Activated naive CD8-positive, alpha-beta T cell treated with anti-CD3 and anti-CD28 coated beads for 36 hours (primary cell): ENCODE results near the gene SORBS2. TPM values are rescaled to one million over a fixed set of nuclear protein-coding genes. Genes with fewer than 3 reads are reported as not detected.
"Not testable (repeated sequence)": the region's sequence is repeated elsewhere in the genome, so short reads cannot be mapped to it uniquely, and the experiment has no call there.

Source experiments
- DNase-seq: peaks from one replicate; pipeline ENCODE4 v3.0.0; 2021
- H3K27ac Mint-ChIP-seq: one replicate; pipeline ENCODE4 v1.8.0; 2022; ENCODE audit warnings: mild to moderate bottlenecking, moderate library complexity, mixed read lengths
- H3K27me3 Mint-ChIP-seq: one replicate; pipeline ENCODE4 v1.8.0; 2022; ENCODE audit warnings: mild to moderate bottlenecking, mixed read lengths
- H3K36me3 Mint-ChIP-seq: one replicate; pipeline ENCODE4 v1.8.0; 2021; ENCODE audit warnings: mild to moderate bottlenecking, mixed read lengths
- H3K4me1 Mint-ChIP-seq: one replicate; pipeline ENCODE4 v1.8.0; 2021; ENCODE audit warnings: mixed read lengths
- H3K4me3 Mint-ChIP-seq: one replicate; pipeline ENCODE4 v1.8.0; 2022; ENCODE audit warnings: mild to moderate bottlenecking, moderate library complexity, mixed read lengths
- H3K9me3 Mint-ChIP-seq: one replicate; pipeline ENCODE4 v1.8.0; 2022; ENCODE audit warnings: mixed read lengths
- total RNA-seq, 2 experiments: library from RNA; stranded (reverse); gene quantifications; one replicate each; pipeline ENCODE4 v1.2.3, GENCODE V29; 2021

Gene SORBS2
- total RNA-seq, 2 experiments from 2014 or later, result not detected

DNA sequence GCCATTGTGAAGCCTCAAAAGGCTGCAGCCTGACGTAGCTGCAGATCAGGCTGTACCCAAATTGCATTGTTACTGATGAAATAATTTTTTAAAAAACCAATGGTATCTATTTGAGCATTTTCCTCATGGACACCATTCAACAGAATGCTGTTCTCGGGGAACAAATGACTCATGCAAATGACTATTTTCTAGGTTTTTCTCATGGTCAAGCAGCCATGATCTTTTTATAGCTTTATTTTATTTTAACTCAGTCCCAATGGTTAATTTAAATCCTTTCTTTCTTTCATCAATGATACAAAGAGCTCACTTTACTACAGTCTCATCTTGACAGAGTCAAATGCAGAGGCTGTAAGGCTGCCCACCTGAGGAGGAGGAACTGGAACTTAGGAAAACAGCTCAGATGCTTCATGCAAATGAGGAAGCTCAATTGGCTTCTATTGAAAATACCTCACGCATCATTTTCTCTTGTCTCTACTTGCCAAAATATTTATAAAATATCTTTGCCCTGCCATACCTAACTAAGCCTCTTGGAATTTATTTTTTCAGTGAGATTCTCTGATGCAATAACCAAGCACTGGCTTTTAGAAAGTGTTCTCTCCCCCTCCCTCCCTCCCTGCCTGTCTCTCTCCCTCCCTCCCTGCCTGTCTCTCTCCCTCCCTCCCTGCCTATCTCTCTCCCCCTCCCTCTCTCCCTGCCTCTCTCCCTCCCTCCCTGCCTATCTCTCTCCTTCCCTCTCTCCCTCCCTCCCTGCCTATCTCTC, 81.0 kb downstream of the SORBS2 start:
- H3K4me1 Mint-ChIP-seq, result no peaks in the 10 kb centered on the region
- H3K27ac Mint-ChIP-seq, result no peak overlapping the region
- no peaks in the 10 kb centered on the region for H3K9me3 Mint-ChIP-seq
- DNase-seq, result no peak
- H3K27me3 Mint-ChIP-seq, result peaks cover 35% of the 10 kb centered on the region
- H3K36me3 Mint-ChIP-seq, result no peaks in the 10 kb centered on the region
- H3K4me3 Mint-ChIP-seq, result no peak overlapping the region

DNA sequence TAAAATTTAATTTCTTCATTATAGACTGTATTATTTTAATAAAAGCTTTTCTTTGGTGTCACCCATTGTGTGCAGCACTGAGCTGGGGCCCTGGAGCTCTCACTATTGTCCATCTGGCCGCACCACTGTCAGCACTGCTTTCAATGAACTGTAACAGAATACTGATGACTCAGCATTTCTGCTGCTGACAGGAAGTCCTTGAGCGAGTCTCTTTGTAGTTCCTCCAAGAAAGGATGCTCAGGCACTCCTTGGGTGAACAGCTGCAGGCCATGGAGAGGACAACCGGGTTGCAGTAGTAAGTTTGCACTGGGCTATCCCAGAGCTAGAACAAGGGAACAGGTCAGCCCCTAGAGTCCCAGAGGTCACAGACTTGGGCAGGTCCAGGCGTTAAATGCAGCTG, 81.6 kb downstream of the SORBS2 start:
- DNase-seq, result no peak
- Mint-ChIP-seq H3K27me3 (peaks cover 38% of the 10 kb centered on the region), H3K9me3 (no peaks in the 10 kb centered on the region), H3K4me3 (no peak overlapping the region), H3K4me1 (no peaks in the 10 kb centered on the region), H3K36me3 (no peaks in the 10 kb centered on the region), H3K27ac (no peak overlapping the region)

DNA sequence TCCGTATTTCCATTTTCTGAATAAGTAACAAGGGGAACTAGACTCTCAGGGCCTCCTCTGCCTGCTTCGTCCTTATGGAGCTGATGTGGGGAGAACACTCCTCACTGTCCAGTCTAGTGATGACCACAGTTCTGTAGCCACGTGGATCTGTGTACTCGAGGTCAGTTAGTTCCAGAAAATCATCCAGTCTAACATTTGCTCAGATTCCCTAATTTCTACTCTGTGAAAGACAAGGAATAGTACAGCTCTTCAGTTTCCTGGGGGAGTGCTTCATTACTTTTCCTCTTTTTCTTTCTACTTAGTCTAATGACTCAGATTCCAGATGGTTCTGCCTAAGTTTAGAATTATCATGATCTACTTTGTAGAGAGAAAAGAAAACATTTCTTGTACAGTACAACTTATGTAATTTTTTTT, 82.6 kb downstream of the SORBS2 start:
- DNase-seq, result no peak
- Mint-ChIP-seq H3K36me3 (no peaks in the 10 kb centered on the region), H3K9me3 (no peaks in the 10 kb centered on the region), H3K4me1 (no peaks in the 10 kb centered on the region), H3K27ac (no peak overlapping the region), H3K27me3 (peaks cover 31% of the 10 kb centered on the region), H3K4me3 (no peak overlapping the region)

DNA sequence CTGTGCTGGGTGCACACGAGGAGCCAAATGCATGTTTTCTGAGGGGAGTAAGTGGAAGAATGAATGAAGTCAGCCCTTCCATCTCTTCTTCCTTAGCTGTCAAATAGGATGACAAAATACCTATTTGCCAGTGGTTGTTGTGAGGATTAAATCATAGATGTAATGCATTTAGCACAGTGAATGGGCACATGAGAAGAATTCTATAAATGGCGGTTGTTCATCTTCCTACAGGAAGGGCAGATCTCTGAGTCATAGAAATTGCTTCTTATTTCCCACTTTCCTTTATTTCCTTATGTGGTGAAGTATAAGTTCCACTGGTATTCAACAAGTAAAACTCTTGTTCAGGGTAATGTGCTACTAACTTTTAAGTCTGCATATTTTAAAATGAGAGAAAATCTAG, 83.1 kb downstream of the SORBS2 start:
- no peaks in the 10 kb centered on the region for H3K36me3 Mint-ChIP-seq
- no peaks in the 10 kb centered on the region for H3K4me1 Mint-ChIP-seq
- peaks cover 31% of the 10 kb centered on the region for H3K27me3 Mint-ChIP-seq
- H3K4me3 Mint-ChIP-seq, result no peak overlapping the region
- no peak overlapping the region for H3K27ac Mint-ChIP-seq
- DNase-seq, result no peak
- no peaks in the 10 kb centered on the region for H3K9me3 Mint-ChIP-seq

DNA sequence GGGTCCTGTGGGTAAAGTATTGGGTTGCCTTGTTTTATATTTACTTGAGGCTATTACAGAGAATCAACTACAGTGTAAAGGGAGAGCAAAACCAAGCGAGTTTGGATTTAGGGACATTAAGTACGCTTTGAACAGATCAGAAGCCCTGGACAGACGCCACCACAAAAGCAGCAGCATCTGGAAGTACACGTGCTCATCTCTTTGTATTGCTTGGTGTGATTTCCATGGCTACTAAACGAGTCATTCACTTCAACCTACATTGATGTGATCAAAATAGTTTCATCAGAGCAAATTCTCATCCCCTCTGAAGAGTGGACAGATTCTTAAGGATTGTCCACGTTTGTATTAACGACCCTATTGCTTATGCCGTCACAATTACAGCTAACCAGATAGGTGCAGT, 85.1 kb downstream of the SORBS2 start:
- no peaks in the 10 kb centered on the region for H3K36me3 Mint-ChIP-seq

DNA sequence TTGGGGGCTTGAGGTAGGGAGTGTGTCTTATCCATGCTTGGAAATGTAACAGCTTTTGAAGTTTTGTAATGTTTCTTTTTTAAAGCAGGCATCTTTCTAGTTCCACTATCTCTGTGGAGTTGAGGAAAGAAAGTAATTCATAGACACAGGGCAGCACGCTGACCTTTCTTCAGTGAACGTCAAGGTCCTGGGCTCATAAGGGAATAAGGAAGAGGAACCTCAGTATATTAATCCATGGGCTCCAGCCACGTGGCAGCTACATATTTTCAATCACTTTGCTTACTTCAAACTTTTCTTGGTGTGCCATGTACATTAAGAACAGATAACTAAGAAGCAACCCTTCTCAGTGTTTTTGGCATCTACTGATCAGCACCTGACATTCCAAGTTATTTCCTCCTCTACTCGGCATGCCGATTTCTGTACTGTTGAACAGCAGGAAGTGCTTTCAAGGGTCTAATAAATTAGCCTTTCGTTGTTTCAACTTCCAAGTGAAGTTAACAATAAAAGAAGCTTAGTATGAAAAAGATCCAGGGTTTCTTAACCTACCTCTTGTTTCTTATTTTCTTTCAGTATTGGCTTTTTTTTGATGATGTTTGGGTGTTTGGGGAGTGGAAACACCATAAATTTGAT, 88.2 kb downstream of the SORBS2 start:
- DNase-seq, result no peak
- Mint-ChIP-seq H3K4me3 (no peak overlapping the region), H3K4me1 (no peaks in the 10 kb centered on the region), H3K27ac (no peak overlapping the region), H3K27me3 (peaks cover 10% of the 10 kb centered on the region), H3K9me3 (no peaks in the 10 kb centered on the region), H3K36me3 (no peaks in the 10 kb centered on the region)

More for the DNA sequence above, 85.1 kb downstream of the SORBS2 start:
- Mint-ChIP-seq H3K27me3 (peaks cover 19% of the 10 kb centered on the region), H3K4me3 (no peak overlapping the region), H3K4me1 (no peaks in the 10 kb centered on the region), H3K9me3 (no peaks in the 10 kb centered on the region), H3K27ac (no peak overlapping the region)
- no peak for DNase-seq

DNA sequence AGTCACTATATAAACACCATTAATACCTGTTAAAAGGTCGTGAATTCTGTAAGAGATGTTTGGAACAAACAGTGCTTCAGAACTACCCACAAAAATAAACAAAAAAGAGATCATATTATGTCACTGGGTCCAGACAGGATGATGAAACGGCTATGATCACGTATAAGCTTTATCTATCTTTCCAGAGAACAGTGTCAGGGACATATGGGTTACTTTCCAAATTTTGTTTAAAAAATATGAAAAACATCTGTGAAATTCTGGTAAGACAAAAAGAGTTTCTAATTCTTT, 90.0 kb downstream of the SORBS2 start:
- no peak overlapping the region for H3K27ac Mint-ChIP-seq
- H3K4me1 Mint-ChIP-seq, result no peaks in the 10 kb centered on the region
- no peaks in the 10 kb centered on the region for H3K36me3 Mint-ChIP-seq
- H3K9me3 Mint-ChIP-seq, result no peaks in the 10 kb centered on the region
- H3K27me3 Mint-ChIP-seq, result peaks cover 10% of the 10 kb centered on the region
- DNase-seq, result no peak
- H3K4me3 Mint-ChIP-seq, result no peak overlapping the region

DNA sequence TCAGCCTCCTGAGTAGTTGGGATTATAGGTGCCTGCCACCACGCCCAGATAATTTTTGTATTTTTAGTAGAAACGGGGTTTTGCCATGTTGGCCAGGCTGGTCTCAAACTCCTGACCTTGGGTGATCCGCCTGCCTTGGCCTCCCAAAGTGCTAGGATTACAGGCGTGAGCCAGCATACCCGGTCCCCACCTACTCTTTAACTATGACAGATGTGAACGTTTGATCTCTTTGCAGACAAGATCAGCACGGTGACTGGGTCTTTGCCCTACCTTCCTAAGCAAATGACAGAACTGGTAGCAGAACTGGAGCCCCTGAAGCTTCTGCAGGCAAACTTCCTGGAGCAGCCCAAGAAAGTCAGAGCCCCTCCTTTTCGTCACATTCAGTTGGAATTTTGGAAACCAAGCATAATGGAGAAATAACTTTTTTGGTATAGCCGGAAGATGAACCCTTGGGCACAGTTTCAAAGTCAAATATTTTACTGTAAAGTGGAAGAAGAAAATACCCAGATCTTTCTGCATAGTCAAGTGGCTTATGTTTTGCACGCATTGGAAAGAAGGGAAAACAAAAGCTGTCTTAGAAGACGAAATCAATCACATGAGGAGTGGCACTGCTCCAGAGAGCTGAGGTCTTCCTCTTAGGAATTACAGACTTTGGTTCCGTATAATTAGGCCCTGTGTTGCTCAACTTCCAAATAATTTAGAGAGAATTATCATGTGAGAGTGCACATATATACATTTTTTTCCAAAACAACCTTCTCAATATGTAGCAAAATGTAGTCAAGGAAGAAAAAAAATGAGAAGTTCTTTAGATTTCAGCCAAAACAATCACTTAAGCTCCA, 90.6 kb downstream of the SORBS2 start:
- no peak overlapping the region for H3K27ac Mint-ChIP-seq

DNA sequence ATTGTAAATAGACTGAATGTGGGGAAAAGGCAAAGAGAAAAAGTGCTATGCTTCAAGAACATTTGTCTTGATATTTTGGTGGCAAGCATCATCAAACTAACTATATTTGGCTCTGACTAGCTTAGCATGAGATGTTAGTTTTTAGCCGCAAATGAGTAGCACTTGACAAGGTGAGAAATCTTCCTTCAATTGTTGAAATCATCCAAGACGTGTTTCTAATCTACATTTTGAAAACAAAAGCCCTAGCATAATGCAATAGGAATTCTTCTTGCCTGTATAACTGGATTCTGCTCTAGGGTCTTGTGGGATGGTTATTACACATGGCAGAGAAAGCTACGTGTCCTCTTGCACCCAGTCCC, 92.5 kb downstream of the SORBS2 start:
- Mint-ChIP-seq H3K27me3 (peaks cover 1% of the 10 kb centered on the region), H3K36me3 (no peaks in the 10 kb centered on the region), H3K4me3 (no peak overlapping the region), H3K4me1 (no peaks in the 10 kb centered on the region), H3K9me3 (no peaks in the 10 kb centered on the region), H3K27ac (no peak overlapping the region)
- DNase-seq, result no peak

More for the DNA sequence above, 90.6 kb downstream of the SORBS2 start:
- Mint-ChIP-seq H3K4me3 (no peak overlapping the region), H3K9me3 (no peaks in the 10 kb centered on the region), H3K4me1 (no peaks in the 10 kb centered on the region), H3K36me3 (no peaks in the 10 kb centered on the region), H3K27me3 (peaks cover 10% of the 10 kb centered on the region)
- DNase-seq, result no peak

DNA sequence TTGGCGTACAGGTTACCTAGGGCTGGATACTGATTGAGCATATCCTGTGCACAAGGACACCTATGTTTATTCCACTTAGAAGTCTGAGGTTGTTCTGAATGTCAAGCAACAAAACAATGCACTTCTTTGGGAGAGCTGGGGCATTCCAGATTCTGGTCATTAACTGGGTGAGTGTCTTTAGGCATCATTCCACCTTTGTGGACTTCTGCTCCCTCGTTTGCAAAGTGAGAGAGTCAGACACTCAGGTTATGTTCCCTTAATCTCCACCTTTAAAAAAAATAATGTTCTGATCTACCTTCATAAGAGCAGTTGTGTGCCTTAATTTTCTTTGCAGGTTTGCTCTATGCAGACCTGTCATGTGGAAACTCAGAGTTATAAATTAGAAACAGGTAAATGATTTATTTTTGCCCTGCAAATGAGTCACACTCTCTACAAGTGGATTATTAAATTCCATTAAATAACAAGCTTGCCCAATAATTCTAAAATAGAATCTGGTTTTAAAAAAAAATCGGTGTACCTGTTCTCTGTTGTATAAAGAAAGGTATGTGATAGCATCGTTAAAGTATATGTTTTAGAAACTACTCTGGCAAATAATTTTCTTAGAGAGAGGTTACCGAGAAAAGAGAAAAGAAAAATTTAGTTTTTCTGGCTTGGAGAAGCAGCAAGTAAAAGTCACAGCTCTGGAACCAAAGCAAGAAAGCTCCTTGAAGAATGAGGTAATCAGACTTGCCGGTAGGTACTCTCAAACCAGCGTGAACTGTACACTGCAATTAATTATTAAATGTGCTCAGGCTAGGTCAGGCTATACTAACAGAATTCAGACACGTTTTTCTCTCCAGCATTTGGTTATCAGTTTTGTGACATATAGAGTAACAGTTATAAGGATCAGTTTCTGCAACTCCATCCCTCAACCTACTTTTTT, 93.2 kb downstream of the SORBS2 start:
- Mint-ChIP-seq H3K4me3 (no peak overlapping the region), H3K27me3 (peaks cover 8% of the 10 kb centered on the region), H3K27ac (no peak overlapping the region), H3K9me3 (no peaks in the 10 kb centered on the region), H3K36me3 (no peaks in the 10 kb centered on the region), H3K4me1 (no peaks in the 10 kb centered on the region)
- DNase-seq, result no peak

DNA sequence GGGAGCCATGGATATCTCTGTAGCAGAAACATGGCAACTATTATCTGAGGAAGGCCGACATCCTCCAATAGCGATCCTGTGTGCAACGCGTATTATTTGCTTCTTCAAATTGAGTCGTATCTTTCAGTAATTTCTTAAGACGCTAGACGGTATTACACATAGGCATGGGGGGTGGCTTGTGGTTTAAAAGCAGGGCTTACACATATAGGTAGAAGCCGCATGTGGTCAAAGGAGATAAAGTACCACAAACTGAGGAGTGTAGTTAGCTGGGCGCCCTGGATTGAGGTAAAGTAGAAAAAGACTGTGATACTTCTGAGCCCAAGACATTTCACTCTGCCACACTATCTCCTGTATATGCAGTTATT, 94.6 kb downstream of the SORBS2 start:
- no peaks in the 10 kb centered on the region for H3K4me1 Mint-ChIP-seq
- H3K36me3 Mint-ChIP-seq, result no peaks in the 10 kb centered on the region
- no peak for DNase-seq
- peaks cover 13% of the 10 kb centered on the region for H3K27me3 Mint-ChIP-seq
- no peaks in the 10 kb centered on the region for H3K9me3 Mint-ChIP-seq
- H3K4me3 Mint-ChIP-seq, result no peak overlapping the region
- no peak overlapping the region for H3K27ac Mint-ChIP-seq

DNA sequence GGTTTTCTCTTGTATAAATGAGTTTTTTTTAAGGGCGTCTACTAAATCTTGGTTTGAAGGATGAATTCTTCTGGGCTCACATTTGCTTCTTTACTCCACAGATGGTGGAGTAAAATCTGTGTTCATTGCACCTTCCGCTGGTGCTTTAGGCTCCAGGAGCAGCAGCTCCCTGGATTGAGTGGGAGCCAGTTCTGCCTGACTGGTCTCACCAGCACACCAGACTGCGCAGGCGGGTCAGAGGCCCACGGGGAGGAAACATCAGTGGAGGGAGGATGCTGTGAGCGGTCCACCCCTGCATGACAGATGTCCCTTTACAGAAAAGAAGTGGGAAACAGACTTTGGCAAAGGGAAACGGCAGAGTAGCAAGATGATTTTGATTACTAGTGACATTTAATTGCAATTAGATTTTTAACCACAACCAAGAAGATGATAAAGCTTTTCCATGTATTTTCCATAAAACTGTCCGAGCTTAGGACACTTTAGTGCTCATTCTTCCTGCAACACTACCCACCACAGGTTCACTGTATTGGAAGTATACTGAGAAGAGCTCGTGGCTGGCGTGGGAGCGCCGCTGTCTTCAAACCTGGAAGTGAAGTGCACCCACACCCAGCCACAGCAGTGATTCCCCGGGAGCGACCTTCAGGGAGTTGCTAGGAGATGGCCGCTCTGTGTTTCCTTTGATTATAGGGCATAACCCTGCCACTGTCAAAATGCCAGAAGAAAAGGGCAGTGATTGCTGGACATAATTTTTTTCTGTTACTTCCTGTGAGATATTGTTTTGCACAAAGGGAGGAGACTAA, 95.2 kb downstream of the SORBS2 start:
- Mint-ChIP-seq H3K27me3 (peaks cover 18% of the 10 kb centered on the region), H3K4me3 (no peak overlapping the region), H3K27ac (no peak overlapping the region), H3K36me3 (no peaks in the 10 kb centered on the region), H3K9me3 (no peaks in the 10 kb centered on the region), H3K4me1 (no peaks in the 10 kb centered on the region)
- no peak for DNase-seq

DNA sequence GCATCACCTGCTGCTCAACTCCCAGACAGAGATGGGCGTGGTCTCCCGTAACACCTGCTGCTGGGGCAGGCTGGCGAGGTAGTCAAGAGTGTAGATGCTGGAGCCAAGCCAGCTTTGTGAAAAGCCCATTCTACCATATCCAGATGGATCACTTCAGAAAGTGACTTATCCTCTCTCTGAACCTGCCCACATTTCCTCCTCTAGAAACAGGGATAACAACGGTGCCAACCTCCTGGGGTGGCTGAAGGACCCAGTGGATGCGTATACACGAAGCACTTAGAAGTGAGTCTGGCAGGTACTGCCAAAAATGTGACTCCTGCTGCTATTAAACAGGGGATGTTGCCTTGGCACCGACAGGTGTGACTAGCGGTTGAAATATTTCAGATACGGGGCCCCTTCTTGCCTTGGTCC, 95.8 kb downstream of the SORBS2 start:
- Mint-ChIP-seq H3K9me3 (no peaks in the 10 kb centered on the region), H3K27me3 (peaks cover 20% of the 10 kb centered on the region), H3K4me1 (no peaks in the 10 kb centered on the region), H3K27ac (no peak overlapping the region), H3K4me3 (no peak overlapping the region), H3K36me3 (no peaks in the 10 kb centered on the region)
- DNase-seq, result no peak

DNA sequence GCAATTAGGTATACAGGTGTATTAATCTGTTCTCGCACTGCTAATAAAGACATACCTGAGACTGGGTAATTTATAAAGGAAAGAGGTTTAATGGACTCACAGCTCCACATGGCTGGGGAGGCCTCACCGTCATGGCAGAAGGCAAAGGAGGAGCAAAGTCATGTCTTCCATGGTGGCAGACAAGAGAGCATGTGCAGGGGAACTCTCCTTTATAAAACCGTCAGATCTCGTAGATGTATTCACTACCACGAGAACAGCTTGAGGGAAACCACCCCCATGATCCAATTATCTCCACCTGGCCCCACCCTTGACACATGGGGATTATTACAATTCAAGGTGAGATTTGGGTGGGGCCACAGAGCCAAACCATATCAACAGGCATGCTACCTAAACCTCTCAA, 97.5 kb downstream of the SORBS2 start:
- H3K27ac Mint-ChIP-seq, H3K4me3 Mint-ChIP-seq: not testable (repeated sequence)

More for the DNA sequence above, 97.5 kb downstream of the SORBS2 start:
- H3K27me3 Mint-ChIP-seq, result peaks cover 20% of the 10 kb centered on the region
- not testable (repeated sequence) for H3K4me1 Mint-ChIP-seq, H3K9me3 Mint-ChIP-seq, DNase-seq, H3K36me3 Mint-ChIP-seq
